Activated CD8-positive, alpha-beta memory T cell treated with anti-CD3 and anti-CD28 coated beads for 48 hours (primary cell): ENCODE measurements around the gene EFHD2.
"Not testable (repeated sequence)": the region's sequence is repeated elsewhere in the genome, so short reads cannot be mapped to it uniquely, and the experiment has no call there.

Experiments used
- DNase-seq, 3 experiments: peaks; one replicate each; pipeline ENCODE4 v3.0.0-alpha.2; 2020; ENCODE audit warnings: low read depth in 2 of 3, low spot score in 2 of 3

Gene EFHD2

DNA sequence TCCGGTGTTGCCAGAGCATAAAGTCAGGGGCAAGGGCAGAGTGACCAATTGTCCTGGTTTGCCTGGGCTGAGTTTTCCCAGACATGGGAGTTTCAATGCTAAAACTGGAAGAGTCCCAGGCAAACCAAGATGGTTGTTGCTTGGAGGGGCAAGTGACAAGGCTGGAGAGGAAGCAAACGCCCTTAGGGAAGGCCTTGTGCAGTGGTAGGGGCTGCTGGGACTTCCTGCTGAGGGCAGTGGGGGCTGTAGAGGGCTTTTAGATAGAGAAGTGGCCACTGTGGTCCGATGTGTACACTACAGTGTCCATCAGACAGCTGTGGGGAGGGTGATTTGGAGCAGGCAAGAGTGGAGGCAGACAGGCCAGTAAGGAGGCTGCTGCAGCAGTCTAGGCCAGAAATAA lies 39.9 kb downstream of the EFHD2 start:
- DNase-seq: no peak

DNA sequence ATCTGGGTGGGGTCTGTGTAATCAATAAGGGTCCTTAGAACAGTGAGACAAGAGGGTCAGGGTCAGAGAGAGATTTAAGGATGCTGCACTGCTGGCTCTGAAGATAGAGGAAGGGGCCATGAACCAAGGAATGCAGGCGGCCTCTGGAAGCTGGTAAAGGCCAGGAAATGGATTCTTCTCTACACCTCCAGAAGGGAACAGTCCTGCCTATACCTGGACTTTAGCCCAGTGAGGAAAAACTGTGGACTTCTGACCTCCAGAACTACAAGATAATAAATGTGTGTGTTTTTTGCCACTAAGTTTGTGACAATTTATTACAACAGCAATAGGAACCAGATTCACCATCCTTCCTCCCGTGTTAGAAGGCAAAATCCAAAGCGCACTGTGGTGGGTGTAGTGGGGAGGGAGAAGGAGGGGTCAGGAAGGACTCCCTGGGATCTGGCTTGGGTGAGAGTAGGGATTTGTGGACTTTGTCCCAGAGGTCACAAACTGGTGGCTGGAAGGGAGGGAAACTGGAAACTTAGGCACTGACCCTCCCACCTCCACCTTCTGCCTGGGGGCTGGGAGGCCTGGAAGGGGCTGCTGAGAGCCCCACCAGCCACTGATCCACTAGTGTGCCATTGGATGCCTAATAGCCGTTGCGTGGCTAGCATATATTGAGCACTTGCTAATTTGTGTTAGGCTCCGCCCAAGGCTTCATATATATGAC lies 41.5 kb downstream of the EFHD2 start:
- no peak for DNase-seq

DNA sequence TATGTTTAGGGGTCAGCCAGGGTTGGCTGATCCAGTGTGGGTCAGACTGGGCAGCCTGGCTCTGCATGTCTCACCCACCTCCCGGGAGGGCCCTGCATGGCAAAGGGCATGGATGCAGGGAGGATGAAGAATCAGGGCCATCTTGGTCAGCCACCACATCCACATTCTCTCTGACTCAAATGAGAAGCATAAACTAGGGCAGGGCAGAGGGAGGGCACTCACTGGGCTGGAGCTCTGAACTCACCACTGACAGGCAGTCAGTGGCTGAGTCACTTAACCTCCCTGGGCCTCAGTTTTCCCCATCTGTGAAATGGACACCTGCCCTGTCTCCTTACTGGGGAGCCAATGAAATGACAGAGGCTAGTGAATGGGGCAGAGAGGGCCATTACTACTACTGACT lies 42.5 kb downstream of the EFHD2 start:
- DNase-seq: no peak

DNA sequence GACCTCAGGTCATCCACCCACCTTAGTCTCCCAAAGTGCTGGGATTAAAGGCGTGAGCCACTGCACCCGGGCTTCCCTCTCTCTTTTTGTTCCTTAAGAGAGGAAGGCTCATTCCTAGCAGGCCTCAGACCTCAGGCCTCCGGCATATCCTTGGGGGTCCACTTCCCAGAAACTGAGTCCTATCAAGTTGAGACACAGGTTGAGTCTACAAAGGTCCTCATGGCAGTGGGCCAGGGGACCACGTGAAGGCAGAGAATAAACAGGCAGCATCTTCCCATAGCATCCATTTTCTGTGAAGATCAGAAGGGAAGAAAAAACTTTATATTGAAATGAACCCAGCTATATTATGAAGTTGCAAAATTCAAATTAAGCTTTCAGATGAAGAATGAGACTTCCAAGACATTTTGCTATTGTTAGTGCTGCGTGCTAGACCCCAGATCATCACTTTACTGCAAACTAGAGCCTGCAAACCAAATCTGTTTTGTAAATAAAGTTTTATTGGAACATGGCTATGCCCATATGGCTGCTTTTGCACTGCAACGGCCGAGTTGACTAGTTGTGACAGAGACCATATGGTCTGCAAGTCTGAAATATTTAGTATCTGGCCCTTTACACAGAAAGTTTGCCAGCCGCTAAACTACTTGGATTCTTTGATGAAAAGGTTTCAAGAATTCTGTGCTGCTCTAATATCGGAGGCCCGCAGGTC lies 43.3 kb downstream of the EFHD2 start:
- DNase-seq: no peak

DNA sequence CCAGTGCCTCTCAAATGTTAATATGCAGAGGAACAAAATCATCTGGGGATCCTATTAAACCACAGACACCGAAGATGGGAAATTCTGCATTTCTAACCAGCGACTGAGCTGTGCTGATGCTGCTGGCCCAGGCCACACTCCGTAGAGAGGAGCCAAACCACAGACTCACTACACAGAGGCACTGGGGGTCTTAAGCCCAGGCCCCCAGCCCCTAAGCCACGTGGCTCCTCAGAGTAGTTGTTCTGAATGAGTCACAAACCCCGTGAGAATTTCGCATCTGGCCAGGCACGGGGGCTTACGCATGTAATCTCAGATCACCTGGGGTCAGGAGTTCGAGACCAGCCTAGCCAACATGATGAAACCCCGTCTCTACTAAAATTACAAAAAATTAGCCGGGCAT lies 44.0 kb downstream of the EFHD2 start:
- no peak for DNase-seq

DNA sequence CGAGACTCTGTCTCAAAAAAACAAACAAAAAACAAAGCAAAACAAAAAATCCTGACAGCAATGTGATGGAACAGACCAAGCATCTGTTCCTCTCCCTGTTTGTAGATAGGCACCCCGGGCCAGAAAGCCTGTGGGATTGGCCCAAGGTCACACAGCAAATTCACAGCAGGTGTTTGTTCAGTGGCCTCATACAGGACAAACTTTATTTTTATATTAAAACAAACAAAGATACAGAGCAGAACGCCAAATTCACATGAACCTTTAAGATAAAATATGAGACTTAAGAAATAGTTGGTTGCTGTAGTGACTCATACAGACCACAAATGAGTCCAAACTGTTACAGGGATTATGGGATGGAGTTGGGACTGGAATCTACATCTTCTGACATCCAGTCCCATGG lies 44.6 kb downstream of the EFHD2 start:
- no peak for DNase-seq

DNA sequence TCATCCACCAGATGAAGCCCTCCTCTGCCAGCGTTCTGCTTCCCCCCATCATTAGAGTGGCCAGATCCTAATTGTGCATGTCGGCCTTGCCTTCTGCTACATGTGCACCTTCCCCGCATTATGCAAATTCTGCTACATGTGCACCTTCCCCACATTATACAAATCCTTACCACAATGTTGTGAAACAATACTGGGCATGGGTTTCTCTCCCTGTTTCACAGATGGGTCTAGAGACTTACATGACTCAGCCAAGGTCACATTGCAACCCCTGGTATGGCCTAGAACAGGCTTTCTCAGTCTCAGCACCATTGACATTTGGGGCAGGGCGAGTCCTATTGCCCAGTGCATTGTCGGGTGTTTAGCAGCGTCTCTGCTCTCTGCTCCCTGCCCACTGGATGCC lies 45.8 kb downstream of the EFHD2 start:
- DNase-seq: no peak

DNA sequence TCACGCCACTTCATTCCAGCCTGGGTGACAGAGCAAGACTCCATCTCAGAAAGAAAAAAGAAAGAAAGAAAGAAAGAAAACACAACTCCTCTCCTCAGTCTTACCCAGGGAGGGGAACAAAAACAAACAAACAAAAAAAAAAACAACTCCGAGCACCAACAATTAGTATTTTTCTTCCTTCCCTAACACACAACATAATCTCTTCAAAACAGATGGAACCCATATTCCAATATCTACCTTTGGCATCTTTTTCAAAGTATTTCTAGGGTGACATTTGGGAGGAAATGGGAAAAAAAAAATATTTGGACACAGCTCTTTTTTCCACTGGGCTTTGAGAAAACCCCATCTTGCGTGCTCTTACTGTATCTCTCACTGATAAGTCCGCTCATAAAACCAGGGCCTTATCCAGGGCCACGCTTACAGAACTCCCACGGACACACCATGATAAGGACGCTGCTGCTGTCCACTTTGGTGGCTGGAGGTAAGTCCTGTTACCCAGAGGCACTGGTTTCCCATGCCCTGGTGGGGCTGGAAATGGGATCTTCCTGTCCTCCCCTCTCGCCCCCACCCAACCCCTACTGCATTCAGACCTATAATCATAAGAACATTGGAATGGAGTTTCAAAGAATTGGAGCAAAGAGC lies 46.7 kb downstream of the EFHD2 start, which contains the start of gene CELA2A:
TSS of gene CELA2A (plus strand) at position 420 of the 642 bp plus-strand sequence. CDS start at position 442, 22 bp downstream.
- no peak for DNase-seq

DNA sequence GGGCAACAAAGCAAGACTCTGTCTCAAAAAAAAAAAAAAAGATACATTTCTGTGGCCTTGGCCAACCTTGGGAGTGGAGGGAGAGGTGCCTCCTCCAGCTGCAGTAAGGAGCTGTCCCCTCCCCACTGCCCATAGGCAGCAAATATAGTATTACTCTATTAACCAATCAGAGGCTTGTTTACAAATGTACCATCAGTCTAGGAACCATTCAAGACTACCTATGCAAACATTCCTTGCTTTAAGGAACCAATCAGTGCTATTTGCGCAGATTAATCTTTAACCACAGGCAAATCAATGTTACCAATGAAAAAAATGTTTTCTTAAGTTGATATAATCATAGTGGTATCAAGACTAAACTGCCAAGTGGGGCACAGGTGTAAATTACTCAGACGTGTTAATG lies 47.9 kb downstream of the EFHD2 start:
- DNase-seq: no peak

DNA sequence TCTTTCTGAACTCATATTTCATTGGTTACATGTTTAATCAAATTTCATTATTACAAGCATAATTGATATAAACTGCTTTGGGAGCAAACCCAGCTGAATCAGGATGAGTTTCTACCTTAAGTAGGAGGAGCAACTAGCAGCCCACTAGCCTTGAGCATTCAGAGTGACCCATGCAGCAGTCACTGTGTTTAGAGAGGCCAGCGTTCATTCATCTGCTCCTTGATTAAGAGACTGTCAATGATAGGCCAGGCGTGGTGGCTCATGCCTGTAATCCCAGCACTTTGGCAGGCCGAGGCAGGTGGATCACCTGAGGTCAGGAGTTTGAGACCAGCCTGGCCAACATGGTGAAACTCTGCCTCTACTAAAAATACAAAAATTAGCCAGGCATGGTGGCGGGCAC lies 48.7 kb downstream of the EFHD2 start:
- DNase-seq: not testable (repeated sequence)

DNA sequence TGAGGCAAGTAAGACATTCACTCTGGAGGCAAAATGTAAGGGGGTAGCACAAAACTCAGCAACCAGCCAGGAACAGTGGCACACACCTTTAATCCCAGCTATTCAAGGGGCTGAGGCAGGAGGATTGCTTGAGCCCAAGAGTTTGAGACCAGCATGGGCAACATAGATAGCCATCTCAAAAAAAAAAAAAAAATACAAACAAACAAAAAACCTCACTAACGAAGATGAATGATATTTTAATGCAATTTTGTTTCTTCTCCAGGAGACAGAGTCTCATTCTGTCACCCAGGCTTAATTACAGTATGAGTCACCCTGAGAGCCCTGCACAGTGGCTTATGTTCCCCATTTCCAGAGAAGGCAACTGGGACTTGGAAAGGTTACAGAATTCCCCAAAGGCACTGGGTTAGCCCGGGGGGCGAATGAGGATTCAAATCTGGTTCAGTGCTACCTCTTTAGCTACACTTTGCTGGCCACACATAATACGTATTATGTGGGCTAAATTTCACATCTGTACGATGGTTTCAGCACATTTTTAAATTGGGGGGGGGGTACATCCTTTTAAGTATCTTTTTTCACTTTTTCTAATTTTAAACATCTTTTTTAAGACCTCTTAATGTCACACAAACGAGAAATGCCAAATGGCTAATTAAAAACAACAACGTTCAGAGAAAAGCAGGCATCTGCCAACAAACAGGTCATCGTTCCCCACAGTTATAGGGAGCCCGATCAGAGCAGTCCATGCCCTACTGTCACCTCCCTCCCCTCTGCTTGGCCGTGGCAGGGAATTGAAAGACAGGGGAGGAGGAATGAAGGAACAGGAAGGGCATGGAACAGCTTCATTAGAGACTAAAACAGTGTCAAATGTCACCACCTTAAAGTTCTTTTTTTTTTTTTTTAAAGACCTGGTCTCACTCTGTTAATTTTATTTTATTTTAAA lies 50.4 kb downstream of the EFHD2 start:
- DNase-seq: no peak

DNA sequence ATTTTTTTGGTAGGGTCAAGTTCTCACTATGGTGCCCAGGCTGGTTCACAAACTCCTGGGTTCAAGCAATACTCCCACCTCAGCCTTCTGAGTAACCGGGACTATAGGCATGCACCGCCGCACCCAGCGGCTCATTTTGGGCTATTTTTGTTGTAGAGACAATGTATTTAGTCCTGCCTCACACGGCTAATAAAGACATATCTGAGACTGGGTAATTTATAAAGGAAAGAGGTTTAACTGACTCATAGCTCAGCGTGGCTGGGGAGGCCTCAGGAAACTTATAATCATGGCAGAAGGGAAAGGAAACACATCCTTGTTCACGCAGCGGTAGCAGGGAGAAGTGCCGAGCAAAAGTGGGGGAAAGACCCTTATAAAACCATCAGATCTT lies 51.0 kb downstream of the EFHD2 start:
- DNase-seq: no peak

DNA sequence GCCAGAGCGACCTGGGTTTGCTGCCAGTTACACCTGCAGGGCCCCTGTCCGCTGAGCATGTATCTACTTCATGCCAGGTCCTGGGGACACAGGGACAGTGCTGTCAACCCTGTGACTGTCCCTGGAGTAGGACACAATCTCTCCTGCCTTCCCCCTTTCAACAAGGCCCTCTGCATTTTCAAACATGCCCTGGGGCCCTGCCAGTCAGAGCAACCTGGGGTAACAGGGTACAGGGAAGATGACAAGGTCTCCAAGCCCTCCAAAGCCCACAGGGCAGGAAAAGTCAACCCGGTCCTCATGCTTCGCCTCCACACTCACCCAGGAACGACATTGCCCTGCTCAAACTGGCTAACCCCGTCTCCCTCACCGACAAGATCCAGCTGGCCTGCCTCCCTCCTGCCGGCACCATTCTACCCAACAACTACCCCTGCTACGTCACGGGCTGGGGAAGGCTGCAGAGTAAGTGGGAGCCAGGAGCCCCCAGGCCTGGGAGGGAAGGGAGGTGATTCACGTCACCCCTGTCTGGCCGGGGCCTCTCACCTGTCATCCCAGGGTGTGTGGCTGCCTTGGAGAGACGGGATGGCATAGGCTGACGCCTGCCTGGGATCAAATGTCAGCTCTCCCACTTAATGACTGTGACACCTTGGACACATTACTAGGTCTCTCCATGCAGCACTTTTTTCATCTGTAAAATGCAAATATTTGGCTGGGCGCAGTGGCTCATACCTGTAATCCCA lies 53.5 kb downstream of the EFHD2 start:
- not testable (repeated sequence) for DNase-seq

DNA sequence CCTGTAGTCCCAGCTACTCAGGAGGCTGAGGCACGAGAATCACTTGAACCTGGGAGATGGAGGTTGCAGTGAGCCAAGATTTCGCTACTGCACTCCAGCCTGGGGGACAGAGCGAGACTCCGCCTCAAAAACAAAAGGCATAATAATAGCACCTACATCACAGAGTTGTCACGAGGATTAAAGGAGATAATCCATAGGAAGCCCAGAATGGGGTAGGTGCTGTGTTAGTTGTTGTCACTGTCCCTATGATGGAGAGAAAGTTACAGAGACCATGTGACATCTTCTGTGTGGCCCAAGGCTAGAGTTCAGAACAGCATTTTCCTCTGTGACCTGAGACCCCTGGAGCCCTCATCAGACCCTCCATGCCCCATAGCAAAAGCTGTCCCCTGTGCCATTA lies 54.2 kb downstream of the EFHD2 start:
- not testable (repeated sequence) for DNase-seq

DNA sequence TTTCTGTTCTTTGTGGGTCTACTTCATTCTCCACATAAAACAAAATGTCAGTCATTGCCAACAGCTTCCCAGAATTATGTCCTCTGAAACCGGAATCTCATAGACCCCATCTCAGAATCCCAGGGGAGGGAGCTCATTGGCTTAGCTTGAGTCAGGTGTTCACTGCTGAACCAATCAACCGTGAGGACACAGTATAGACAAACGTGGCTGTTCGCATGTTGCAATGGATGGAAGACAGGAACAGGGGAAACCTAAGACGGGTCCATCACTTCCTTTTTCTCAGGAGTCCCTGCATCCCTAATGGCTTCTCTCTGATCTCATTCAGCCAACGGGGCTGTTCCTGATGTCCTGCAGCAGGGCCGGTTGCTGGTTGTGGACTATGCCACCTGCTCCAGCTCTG lies 56.0 kb downstream of the EFHD2 start:
- no peak for DNase-seq

DNA sequence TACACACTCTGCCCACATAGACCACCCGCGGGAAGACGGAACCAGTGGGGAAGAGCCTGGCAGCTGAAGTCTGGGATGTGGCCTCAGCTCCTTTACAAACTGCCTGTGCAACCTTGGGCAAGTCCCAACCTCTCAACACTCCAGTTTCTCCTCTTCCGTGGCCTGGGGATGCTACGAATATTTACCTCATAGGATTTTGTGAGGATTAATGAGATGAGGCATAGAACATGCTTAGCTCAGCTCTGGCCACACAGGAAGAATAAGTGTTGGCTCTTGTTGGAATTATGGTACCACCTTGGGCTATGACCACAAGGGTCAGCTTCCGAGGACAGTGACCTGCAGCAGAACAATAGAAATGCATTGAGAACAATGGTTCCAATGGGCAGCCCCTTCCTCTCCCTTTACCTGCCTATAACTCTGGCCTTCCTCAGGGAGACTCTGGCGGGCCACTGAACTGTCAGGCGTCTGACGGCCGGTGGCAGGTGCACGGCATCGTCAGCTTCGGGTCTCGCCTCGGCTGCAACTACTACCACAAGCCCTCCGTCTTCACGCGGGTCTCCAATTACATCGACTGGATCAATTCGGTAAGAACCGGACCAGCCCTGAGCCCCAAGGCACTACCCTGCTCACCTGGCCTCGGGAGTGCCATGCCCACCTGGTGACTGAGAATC lies 57.4 kb downstream of the EFHD2 start:
- not testable (repeated sequence) for DNase-seq

DNA sequence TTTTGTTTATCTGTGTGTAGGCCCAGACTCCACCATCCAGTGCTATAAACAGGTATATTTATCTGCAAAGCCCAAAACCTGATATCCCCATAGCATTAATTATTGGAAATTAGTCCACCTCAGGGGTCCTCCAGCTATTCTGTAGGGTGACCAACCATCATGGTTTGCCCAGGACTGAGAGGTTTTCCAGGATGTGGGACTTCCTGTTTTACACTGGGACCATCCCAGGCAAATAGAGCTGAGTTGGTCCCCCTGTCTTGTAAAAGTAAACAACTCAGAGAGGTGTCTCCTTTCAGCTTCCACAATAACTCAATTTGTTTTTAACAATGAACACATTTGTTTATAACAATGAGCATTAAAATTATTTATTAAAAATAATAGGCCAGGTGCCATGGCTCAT lies 58.5 kb downstream of the EFHD2 start:
- DNase-seq: no peak

DNA sequence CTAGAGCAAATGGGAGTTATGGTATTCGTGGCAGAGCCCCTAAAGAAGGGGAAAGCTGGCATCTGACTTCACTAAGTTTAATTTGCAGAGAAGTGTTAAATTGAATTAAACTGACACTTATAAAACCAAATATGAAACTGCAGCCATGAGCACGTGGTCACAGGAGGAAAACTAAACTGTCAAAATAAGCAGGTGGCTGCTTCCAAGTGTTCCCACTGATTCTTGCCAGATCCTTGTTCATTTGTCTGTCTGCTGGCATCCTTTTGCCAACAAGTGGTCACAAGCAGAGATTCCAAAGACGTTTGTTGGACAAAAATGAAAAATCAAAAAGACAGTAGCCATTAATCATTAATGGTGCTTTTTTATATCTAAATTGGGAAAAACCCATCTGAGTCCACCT lies 59.7 kb downstream of the EFHD2 start:
- DNase-seq: no peak

DNA sequence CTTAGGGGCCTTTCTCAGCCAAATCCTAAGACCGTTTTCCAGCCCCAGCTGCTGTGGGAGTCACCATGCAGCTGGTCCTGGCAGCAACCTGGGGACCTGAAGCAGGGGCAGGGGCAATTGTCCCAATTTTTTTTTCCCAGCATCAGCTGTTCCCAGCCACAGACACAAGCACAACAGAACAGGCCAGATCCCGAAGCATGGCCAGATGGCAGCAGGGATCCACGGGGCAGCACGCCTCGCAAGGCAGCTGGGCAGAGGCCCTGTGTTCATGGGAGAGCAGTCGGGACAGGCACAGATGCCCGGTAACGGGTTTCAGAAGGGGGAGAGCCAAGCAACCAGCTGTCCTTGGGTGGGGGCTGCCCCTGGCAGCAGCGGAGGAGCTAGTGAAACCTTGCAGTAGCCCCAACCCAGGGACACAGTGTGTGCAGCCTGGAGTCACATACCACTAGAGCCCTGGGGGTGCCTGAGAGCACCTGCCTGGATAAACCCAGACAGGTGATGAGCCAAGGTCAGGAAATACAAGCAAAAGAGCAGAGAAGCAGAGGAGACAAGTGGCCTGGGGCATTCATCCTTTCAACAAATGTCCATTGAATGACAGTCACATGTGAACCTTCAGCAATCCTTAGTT lies 60.2 kb downstream of the EFHD2 start:
- DNase-seq: not testable (repeated sequence)

DNA sequence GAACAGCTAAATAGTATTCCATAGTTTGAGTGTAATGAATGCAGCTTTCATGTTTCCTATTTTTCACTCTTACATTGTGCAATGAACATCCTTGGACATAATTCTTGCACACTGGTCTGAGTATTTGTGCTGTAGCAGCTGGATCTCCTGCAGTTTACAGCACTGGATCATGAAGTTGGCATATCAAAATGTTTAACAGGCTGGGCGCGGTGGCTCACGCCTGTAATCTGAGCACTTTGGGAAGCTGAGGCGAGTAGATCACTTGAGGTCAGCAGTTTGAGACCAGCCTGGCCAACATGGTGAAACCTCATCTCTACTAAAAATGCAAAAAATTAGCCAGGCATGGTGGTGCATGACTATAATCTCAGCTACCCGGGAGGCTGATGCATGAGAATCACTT lies 61.4 kb downstream of the EFHD2 start:
- not testable (repeated sequence) for DNase-seq
